ENCODE results near the gene NELFA. TPM values are rescaled to one million over a fixed set of nuclear protein-coding genes. Genes with fewer than 3 reads are reported as not detected.

Gene NELFA
- total and polyA plus RNA-seq, 4 donors = 14.0 to 54.5 (median 36.9) TPM

DNA sequence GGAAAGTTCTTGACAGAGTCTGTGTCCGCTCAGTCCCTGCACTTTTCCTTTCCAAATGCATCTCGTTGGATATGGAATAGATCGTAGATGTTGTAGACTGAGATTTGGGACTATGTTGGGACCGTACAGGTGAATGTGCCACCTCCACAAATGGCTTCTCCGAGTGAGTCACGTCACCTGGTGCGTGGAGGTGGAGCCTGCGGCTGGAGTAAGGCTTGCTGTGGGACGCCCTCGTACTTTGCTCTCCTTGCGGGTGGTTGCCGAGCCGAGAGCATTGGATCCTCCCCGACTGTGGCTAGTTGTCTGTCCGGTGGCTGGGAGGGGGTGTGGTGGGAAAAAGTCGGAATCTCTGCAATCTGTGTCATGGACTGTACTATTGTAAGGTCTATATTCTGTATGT lies 60.5 kb downstream of the NELFA start:
- H3K36me3 ChIP-seq (ENCODE audit: control insufficient read depth, insufficient read depth, low read length) = peaks cover 46% of the 10 kb centered on the region
- WGBS (ENCODE audit: insufficient coverage) = 92% methylated on average over 13 of the region's 16 CpGs
- peaks cover 10% of the 10 kb centered on the region for H3K4me1 ChIP-seq (ENCODE audit: control insufficient read depth, insufficient read depth, low read length)
- no peaks in the 10 kb centered on the region for H3K27me3 ChIP-seq (ENCODE audit: control insufficient read depth, insufficient read depth, low read length)
- H3K27ac ChIP-seq (ENCODE audit: low read depth, low read length) = no peak overlapping the region
- H3K4me3 ChIP-seq (ENCODE audit: low read depth, low read length) = no peak overlapping the region
- no peak for DNase-seq (ENCODE audit: low read depth in 4 of 6, low spot score in 6 of 6)
- no peaks in the 10 kb centered on the region for H3K9me3 ChIP-seq (ENCODE audit: control insufficient read depth, insufficient read depth, low read length)

DNA sequence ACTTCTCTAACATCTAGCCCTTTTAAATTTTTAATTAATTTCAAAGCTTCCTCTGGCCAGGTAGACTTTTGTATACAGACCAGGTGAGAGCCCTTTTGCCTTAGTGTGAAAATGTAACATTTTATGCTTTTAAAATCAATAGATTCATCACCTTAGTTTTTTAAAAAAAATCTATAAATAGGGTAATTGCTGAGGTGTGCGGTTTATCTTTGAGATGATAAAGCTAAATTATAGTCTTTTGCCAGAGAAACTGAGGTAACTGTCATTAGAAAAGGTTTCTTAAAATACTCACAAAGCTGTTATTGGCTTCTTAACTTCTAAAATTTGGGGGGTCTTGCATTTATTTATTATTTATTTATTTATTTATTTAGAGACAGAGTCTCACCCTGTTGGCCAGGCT lies 62.9 kb downstream of the NELFA start:
- H3K4me3 ChIP-seq (ENCODE audit: low read depth, low read length) = no peak overlapping the region
- WGBS (ENCODE audit: insufficient coverage) = no CpG with 5 or more reads among the region's 1 CpG
- H3K27me3 ChIP-seq (ENCODE audit: control insufficient read depth, insufficient read depth, low read length) = no peaks in the 10 kb centered on the region
- no peak overlapping the region for H3K27ac ChIP-seq (ENCODE audit: low read depth, low read length)
- peaks cover 26% of the 10 kb centered on the region for H3K36me3 ChIP-seq (ENCODE audit: control insufficient read depth, insufficient read depth, low read length)
- H3K9me3 ChIP-seq (ENCODE audit: control insufficient read depth, insufficient read depth, low read length) = no peaks in the 10 kb centered on the region
- DNase-seq (ENCODE audit: low read depth in 4 of 6, low spot score in 6 of 6) = no peak
- peaks cover 10% of the 10 kb centered on the region for H3K4me1 ChIP-seq (ENCODE audit: control insufficient read depth, insufficient read depth, low read length)

DNA sequence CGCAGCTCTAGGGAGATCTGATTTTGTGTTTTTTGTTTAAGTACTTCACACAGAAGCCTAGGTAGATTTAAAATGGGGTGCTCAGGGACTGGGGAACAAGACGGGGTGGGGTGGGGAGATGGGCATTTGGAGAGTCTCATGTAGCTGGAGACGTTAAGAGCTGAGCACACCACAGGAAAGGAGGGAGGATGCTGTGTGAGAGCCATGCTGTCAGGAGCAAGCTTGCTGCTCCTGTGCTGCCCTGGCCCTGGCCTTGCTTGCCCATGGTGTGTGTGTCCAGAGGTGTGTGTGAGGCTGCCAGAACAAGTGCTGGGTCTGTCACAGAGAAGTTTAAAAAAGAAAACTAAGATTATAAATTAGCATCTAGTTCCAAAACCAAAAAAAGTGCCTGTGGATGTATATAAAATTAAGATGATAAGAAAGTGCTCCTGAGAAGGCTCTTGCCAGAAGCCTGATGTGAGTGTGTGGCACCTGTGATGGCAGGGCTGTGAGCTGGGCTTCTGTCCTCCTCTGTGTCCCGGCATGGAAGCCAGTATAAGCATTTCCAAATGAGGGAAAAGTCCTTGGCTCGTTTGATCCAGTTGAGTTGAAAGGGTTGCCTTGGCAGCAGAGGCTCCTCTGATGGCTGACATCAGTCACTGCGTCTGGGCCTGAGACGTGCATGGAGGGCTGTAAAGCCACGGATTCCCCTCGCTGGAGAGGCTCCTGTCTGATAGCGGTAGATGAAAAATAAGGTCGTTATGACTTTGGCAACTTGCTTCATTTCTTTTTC lies 63.5 kb downstream of the NELFA start:
- H3K27me3 ChIP-seq (ENCODE audit: control insufficient read depth, insufficient read depth, low read length) = no peaks in the 10 kb centered on the region
- peaks cover 24% of the 10 kb centered on the region for H3K36me3 ChIP-seq (ENCODE audit: control insufficient read depth, insufficient read depth, low read length)
- peak in 5 of 6 donors; percentile 14 to 78 (median 18) for DNase-seq (ENCODE audit: low read depth in 4 of 6, low spot score in 6 of 6)
- H3K4me3 ChIP-seq (ENCODE audit: low read depth, low read length) = no peak overlapping the region
- WGBS (ENCODE audit: insufficient coverage) = 46% methylated on average over 6 of the region's 11 CpGs
- H3K27ac ChIP-seq (ENCODE audit: low read depth, low read length) = no peak overlapping the region
- H3K4me1 ChIP-seq (ENCODE audit: control insufficient read depth, insufficient read depth, low read length) = peaks cover 10% of the 10 kb centered on the region
- no peaks in the 10 kb centered on the region for H3K9me3 ChIP-seq (ENCODE audit: control insufficient read depth, insufficient read depth, low read length)

DNA sequence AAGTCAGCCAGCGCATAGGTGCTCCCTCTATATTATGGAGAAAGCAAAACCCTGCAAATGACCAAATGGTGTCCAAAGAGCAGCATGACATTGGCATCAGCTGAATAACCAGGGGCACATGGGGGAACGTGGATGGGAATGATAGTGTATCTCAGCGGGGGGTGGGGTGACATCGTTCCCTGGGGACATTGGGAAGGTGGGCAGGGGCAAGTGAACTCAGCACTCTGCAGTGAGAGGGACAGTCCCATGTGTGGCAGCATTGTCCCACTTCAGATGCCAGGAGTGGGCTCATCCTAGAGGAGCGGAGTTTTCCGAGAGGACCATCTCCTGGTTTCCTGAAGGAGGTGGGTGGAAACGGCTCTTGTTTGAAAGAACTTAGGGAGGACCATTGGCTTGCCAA lies 64.8 kb downstream of the NELFA start:
- H3K4me1 ChIP-seq (ENCODE audit: control insufficient read depth, insufficient read depth, low read length) = peaks cover 10% of the 10 kb centered on the region
- no peaks in the 10 kb centered on the region for H3K27me3 ChIP-seq (ENCODE audit: control insufficient read depth, insufficient read depth, low read length)
- H3K27ac ChIP-seq (ENCODE audit: low read depth, low read length) = no peak overlapping the region
- no peak for DNase-seq (ENCODE audit: low read depth in 4 of 6, low spot score in 6 of 6)
- peaks cover 23% of the 10 kb centered on the region for H3K36me3 ChIP-seq (ENCODE audit: control insufficient read depth, insufficient read depth, low read length)
- H3K9me3 ChIP-seq (ENCODE audit: control insufficient read depth, insufficient read depth, low read length) = no peaks in the 10 kb centered on the region
- H3K4me3 ChIP-seq (ENCODE audit: low read depth, low read length) = no peak overlapping the region
- WGBS (ENCODE audit: insufficient coverage) = 85% methylated on average over 5 of the region's 7 CpGs

DNA sequence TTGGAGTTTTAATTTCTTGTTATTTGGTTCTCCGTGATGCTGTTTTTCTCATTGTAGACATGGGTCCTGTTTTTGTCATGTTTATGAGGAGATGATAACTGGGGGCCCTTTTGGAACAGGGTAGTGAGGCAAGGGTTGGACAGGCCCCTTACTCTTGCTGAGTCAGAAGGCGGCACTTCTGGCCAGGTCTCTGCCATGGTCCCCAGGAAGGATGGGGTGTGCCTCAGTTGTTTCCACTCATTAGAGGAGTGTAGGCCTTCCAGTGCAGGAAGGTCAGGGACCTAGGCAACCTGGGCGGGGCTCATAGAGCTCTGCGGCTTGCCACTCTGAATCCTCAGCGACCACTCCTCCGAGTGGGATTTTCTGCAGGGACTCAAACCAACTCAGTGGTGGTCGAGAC lies 68.2 kb downstream of the NELFA start:
- Histone ChIP-seq H3K27ac (ENCODE audit: low read depth, low read length) (no peak overlapping the region), H3K9me3 (ENCODE audit: control insufficient read depth, insufficient read depth, low read length) (no peaks in the 10 kb centered on the region), H3K4me3 (ENCODE audit: low read depth, low read length) (no peak overlapping the region), H3K36me3 (ENCODE audit: control insufficient read depth, insufficient read depth, low read length) (peaks cover 25% of the 10 kb centered on the region), H3K27me3 (ENCODE audit: control insufficient read depth, insufficient read depth, low read length) (no peaks in the 10 kb centered on the region), H3K4me1 (ENCODE audit: control insufficient read depth, insufficient read depth, low read length) (peaks cover 8% of the 10 kb centered on the region)
- no peak for DNase-seq (ENCODE audit: low read depth in 4 of 6, low spot score in 6 of 6)
- 96% methylated on average over 6 of the region's 7 CpGs for WGBS (ENCODE audit: insufficient coverage)

DNA sequence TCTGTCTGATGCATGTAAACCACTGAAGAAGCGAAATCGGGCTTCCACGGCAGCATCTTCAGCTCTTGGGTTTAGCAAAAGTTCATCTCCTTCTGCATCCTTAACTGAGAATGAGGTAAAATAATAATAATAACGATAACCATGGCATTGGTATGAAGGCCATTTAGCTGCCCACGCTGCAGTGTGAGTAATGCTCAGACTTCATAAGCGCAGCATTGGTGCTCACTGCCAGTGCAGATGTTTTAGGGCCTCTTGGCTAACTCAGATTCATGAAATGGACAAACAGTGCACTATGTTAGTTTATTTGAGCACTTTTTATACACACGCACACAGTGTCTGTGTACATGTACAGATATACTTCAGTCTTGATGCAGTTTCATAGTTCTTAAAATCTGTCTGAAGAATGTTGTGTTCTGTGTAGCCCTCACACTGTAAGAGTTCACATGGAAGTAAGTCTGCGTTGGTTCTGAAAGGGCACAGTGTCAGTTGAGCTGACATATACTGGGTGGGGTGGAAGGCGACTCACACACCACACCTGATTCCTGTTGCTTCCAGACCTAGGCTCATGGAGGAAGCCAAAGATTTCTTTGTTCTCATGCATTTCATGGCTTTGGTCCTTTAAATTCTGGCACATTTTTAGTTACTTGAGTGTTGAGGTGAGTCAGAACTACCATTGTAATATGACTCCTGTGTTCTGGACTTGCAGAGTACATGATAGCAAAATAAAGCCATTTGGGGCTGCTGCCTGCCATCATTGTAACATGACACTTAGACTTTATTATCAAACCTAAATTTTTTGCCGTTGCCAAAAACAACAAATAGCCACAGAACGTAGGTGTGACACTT lies 68.9 kb downstream of the NELFA start:
- Histone ChIP-seq H3K27me3 (ENCODE audit: control insufficient read depth, insufficient read depth, low read length) (no peaks in the 10 kb centered on the region), H3K36me3 (ENCODE audit: control insufficient read depth, insufficient read depth, low read length) (peaks cover 32% of the 10 kb centered on the region), H3K9me3 (ENCODE audit: control insufficient read depth, insufficient read depth, low read length) (no peaks in the 10 kb centered on the region), H3K4me3 (ENCODE audit: low read depth, low read length) (no peak overlapping the region), H3K27ac (ENCODE audit: low read depth, low read length) (no peak overlapping the region), H3K4me1 (ENCODE audit: control insufficient read depth, insufficient read depth, low read length) (peaks cover 2% of the 10 kb centered on the region)
- no peak for DNase-seq (ENCODE audit: low read depth in 4 of 6, low spot score in 6 of 6)
- WGBS (ENCODE audit: insufficient coverage) = 95% methylated on average over 4 of the region's 11 CpGs

DNA sequence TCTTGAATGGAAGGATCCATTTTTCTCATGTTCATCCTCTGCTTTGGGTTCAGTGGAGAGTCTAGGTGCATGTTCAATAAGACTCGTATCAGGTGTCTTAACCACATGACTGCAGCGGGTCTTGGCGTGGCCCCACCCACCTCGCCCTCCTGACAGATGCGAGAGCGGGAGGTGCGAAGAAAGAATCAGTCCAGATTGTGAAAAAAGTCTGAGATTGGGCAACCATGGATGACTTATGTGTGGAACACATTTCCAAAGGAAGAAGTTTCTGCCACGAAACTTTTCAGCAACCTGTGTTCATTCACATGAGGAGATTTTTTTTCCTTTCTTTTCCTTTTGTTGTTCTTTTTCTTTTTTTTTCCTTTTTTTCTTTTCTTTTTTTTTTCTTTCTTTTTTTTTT lies 70.7 kb downstream of the NELFA start:
- 95% methylated on average over 7 of the region's 8 CpGs for WGBS (ENCODE audit: insufficient coverage)
- no peak for DNase-seq (ENCODE audit: low read depth in 4 of 6, low spot score in 6 of 6)
- H3K4me3 ChIP-seq (ENCODE audit: low read depth, low read length) = no peak overlapping the region
- no peaks in the 10 kb centered on the region for H3K9me3 ChIP-seq (ENCODE audit: control insufficient read depth, insufficient read depth, low read length)
- H3K27me3 ChIP-seq (ENCODE audit: control insufficient read depth, insufficient read depth, low read length) = no peaks in the 10 kb centered on the region
- H3K4me1 ChIP-seq (ENCODE audit: control insufficient read depth, insufficient read depth, low read length) = no peaks in the 10 kb centered on the region
- H3K36me3 ChIP-seq (ENCODE audit: control insufficient read depth, insufficient read depth, low read length) = peaks cover 30% of the 10 kb centered on the region
- no peak overlapping the region for H3K27ac ChIP-seq (ENCODE audit: low read depth, low read length)

DNA sequence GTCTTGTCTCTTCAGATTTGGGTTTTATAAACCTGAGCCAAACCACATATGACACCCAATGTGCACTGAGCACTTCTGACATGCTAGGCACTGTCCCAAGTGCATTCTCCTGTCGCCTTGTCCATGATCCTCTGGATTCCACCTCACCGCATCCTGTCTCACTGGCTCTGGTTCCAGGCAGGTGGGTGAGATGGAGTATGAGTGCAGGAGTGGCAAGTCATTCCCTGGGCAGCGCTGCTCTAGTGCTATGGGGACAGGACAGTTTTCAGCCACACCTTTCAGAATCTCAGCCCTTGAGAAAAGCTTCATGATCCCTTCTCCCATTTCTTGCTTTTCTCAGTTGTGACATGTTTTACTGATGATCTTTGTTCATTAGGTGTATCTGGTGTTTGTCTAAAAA lies 71.2 kb downstream of the NELFA start:
- Histone ChIP-seq H3K36me3 (ENCODE audit: control insufficient read depth, insufficient read depth, low read length) (peaks cover 33% of the 10 kb centered on the region), H3K4me3 (ENCODE audit: low read depth, low read length) (no peak overlapping the region), H3K27me3 (ENCODE audit: control insufficient read depth, insufficient read depth, low read length) (no peaks in the 10 kb centered on the region), H3K9me3 (ENCODE audit: control insufficient read depth, insufficient read depth, low read length) (no peaks in the 10 kb centered on the region), H3K4me1 (ENCODE audit: control insufficient read depth, insufficient read depth, low read length) (no peaks in the 10 kb centered on the region), H3K27ac (ENCODE audit: low read depth, low read length) (no peak overlapping the region)
- 100% methylated on average over 2 of the region's 3 CpGs for WGBS (ENCODE audit: insufficient coverage)
- DNase-seq (ENCODE audit: low read depth in 4 of 6, low spot score in 6 of 6) = no peak

DNA sequence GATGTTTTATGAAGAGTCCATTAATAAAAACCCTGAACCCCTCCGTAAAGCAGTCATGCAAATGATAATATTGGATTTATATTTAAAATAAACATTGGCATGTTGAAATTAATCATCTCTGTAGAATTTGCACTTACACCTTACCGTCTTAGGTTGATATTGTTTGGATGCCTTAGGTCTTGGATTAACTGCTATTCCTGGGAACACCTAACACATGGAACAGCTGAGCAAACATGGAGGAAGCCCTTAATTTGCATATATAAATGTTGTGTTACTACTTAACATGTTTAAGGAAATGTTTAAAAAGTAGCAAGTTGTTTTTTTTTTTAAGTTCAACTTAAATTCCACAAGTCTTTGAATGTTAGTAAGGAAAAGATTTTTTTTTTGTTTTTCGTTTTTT lies 75.1 kb downstream of the NELFA start:
- WGBS (ENCODE audit: insufficient coverage) = 100% methylated on average over 1 of the region's 3 CpGs
- Histone ChIP-seq H3K36me3 (ENCODE audit: control insufficient read depth, insufficient read depth, low read length) (peaks cover 51% of the 10 kb centered on the region), H3K9me3 (ENCODE audit: control insufficient read depth, insufficient read depth, low read length) (no peaks in the 10 kb centered on the region), H3K4me3 (ENCODE audit: low read depth, low read length) (no peak overlapping the region), H3K27ac (ENCODE audit: low read depth, low read length) (no peak overlapping the region), H3K4me1 (ENCODE audit: control insufficient read depth, insufficient read depth, low read length) (no peaks in the 10 kb centered on the region), H3K27me3 (ENCODE audit: control insufficient read depth, insufficient read depth, low read length) (no peaks in the 10 kb centered on the region)
- DNase-seq (ENCODE audit: low read depth in 4 of 6, low spot score in 6 of 6) = no peak

DNA sequence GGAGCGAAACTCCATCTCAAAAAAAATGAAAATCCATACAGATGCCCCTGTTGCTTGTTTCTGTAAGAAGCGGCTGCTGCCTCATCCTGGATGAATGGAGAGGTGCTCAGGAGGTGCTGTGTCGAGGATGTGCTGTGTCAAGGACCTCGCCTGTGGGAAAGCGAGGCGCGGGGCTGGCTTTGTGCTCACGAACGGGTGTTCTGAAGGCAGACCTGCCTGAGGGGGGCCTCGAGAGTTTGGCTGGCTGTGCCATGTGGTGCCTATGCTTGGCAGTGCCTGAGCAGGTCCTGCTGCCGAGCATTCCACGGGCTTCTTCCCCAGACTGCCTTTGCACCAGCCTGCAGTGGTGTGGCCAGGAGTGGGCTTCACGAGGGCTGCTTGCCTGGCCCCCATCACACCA lies 76.0 kb downstream of the NELFA start:
- no peak for DNase-seq (ENCODE audit: low read depth in 4 of 6, low spot score in 6 of 6)
- no peak overlapping the region for H3K27ac ChIP-seq (ENCODE audit: low read depth, low read length)
- peaks cover 52% of the 10 kb centered on the region for H3K36me3 ChIP-seq (ENCODE audit: control insufficient read depth, insufficient read depth, low read length)
- H3K9me3 ChIP-seq (ENCODE audit: control insufficient read depth, insufficient read depth, low read length) = no peaks in the 10 kb centered on the region
- H3K4me1 ChIP-seq (ENCODE audit: control insufficient read depth, insufficient read depth, low read length) = no peaks in the 10 kb centered on the region
- H3K4me3 ChIP-seq (ENCODE audit: low read depth, low read length) = no peak overlapping the region
- no peaks in the 10 kb centered on the region for H3K27me3 ChIP-seq (ENCODE audit: control insufficient read depth, insufficient read depth, low read length)
- 95% methylated on average over 12 of the region's 13 CpGs for WGBS (ENCODE audit: insufficient coverage)
